HTR-8/SVneo (cell line): ENCODE data around the gene RAB26.
A peak's percentile ranks its signal among the peaks of the same experiment; 100 is the strongest.
"Not testable (repeated sequence)": the region's sequence is repeated elsewhere in the genome, so short reads cannot be mapped to it uniquely, and the experiment has no call there.

Experiments used
- DNase-seq: peaks from one replicate; pipeline ENCODE4 v3.0.0; 2011; ENCODE audit warnings: low spot score, mixed read lengths; ENCODE audit not compliant: insufficient read length
- FAIRE-seq: peaks from 2 replicates; lab custom pipeline; 2011; peaks lifted over from hg19 to GRCh38; lab: Jason Lieb, UNC

RAB26 gene, protein sequence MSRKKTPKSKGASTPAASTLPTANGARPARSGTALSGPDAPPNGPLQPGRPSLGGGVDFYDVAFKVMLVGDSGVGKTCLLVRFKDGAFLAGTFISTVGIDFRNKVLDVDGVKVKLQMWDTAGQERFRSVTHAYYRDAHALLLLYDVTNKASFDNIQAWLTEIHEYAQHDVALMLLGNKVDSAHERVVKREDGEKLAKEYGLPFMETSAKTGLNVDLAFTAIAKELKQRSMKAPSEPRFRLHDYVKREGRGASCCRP

DNA sequence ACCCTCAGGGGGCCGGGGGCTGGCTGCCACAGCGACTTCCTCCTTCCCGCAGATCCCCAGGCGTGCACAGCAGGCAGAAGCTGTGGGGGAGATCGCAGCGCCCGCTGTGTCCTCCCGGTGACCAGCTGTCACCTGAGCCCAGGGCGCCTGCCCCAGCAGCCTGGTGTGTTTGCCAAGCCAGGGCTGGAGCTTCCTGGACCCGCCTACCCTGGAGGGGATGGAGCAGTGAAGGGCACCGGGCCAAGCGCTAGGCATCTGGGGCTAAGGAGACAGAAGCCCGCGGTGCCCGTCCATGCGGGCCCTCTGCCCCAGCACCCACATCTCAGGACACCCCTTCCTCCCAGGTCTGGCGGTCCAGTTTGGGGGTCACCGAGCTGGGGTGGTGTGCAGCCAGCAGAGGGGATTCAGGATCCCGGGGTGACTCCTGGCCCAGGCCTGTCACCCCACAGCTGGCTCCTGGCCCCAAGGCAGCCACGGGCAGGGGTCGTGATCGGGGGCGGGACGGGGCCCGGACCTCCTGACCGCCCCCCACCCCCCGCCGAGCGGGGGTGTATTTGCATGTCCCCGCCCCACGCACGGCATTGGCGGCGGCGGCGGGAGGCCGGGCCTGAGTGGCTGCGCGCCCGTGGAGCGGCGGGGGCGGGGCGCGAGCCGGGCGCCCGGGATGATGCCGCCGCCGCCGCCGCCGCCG is at the start of gene RAB26:
TSS of gene RAB26 (plus strand) at position 645 of the 691 bp plus-strand sequence. CDS start 159 bp downstream, outside the sequence.
- peak; percentile 76 for FAIRE-seq
- peak; percentile 64 for DNase-seq

DNA sequence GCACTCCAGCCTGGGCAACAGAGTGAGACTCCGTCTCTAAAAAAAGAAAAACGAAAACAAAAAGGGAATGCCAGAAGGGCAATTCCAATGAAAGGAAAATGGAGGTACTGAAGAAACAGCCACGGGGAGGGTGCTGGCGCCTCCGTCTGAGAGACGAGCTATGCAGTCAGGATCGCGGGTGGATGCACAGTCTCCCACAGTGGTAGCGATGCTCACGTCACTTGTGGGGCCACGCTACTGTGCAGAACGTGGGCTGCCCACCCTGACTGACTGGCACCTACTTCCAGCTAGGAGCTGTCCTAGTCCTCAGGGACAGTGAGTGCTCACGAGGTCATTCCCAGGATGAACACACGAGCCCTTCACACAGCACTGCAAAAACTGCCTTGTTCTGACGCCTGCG is 46.8 kb upstream of the RAB26 start:
- not testable (repeated sequence) for FAIRE-seq, DNase-seq

DNA sequence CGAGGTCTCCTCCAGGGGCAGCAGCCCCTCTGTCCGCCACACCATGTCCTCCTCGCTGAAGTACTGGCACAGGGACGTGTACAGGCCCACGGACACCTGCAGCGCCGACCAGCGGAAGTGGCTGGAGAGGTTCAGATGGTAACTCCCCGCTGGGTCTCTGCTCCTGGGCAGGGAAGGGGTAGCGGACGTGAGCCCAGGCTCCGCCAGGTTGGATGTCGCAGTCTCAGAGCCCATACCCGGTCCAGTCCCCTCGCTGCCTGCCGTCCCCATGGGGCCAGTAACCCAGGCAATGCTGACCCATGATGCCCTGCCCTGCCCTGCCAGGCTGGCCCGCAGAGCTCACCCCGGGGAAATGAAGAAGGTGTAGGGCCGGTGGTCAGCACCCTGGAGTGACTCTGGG is 46.0 kb upstream of the RAB26 start:
- no peak for FAIRE-seq
- no peak for DNase-seq

DNA sequence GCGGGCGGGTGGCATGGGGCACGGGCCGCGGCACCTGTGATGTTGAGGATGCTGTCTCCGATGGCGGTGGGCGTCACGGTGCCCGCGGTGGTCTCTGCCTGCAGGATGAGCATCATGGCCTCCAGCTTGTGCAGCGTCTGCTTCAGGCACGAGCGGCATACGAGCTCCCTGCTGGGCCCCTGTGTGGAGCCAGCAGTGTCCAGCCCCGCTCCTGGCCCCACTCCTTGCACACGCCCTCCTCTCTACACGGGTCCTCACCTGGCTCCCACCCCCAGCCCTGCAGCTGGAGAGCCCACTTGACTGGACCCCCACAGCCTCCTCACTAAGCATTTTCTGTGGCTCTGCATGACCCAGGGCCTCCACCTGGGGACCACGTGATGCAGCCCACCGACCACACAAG is 44.0 kb upstream of the RAB26 start:
- not testable (repeated sequence) for DNase-seq, FAIRE-seq

DNA sequence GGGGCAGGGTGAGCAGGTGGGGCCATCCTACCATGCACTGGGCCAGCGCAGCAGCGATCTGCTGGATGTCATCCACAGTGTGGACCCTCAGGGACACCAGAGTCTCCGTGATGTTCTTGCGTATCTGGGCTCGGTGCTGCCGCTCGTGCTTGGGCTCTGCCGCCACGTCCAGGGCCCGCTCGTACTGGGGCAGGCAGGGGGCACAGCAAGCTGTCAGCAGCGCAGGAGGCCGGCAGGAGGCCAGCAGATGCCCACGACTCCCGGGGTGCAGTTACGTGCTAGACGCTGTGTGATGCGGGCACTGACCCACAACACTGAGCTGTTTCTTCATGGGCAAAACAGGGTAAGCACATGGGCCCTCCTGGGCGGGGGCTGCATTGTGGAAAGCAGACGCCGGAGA is 43.1 kb upstream of the RAB26 start:
- DNase-seq, FAIRE-seq: not testable (repeated sequence)

DNA sequence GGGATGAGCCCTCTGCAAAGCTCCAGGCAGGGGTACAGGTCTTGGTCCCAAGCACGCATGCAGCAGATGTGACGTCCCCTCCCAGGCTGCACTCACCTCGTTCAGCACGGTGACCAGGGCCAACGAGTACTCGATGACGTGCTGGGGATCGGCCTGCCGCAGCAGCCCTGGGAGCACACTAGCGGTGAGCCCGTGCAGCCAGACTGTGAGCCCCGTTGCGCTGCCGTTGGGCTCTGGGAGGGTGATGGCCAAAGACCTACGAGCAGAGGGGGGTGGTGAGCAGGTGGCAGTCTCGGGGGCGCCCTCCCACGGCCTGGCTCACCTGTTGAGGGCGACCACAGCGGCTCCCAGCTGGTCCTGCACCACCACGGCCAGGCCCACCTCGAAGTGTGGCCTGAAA is 42.7 kb upstream of the RAB26 start:
- FAIRE-seq, DNase-seq: not testable (repeated sequence)

DNA sequence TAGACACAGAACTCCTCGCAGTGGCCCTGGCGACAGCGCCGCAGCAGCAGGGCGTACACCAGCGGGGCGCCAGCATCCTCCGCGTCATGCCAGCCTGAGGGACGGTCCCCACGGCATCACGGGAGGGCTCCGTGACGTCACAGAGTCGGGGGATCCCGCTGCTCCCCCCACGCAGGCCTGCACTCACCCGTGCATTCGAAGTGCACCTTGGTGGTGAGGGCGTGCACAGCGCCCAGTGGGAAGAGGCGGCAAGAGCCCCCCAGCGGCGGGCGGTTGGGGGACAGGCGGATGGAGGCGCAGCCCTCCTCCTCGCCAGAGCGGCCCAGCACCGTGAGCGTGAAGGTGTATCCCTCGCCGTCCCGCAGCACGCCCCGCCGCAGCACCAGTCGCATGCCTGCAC is 42.2 kb upstream of the RAB26 start:
- not testable (repeated sequence) for DNase-seq, FAIRE-seq

DNA sequence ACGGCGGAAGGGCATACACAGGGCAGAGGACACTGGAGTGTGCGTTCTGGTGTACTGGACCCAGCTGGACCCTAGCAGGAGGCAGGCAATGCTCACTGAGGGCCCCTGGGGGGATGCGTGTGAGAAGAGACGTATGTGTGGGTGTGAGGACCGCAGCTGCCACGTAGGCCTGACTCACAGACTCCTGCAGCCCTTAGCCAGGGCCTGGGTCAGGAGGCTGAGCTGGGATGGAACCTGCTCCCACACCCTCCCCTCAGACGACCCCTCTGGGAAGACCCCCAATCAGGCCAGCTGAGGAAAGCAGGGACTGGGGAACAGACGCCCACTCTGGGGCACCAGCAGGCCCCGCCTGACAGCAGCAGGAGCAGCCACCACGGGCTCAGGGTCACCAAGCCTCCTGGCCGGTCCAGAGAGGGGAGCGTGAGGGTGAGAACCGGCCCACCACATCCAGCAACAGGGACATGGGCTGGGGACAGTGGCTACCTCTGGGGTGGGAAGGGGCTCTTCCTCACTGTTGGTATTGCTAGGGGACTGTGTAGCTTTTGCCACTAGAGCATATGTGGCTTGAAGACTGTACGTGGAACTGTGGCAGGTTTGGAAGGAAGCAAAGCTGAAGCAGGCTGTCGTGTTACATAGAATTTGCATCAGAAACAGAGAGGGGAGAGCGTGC is 41.2 kb upstream of the RAB26 start:
- DNase-seq, result not testable (repeated sequence)

DNA sequence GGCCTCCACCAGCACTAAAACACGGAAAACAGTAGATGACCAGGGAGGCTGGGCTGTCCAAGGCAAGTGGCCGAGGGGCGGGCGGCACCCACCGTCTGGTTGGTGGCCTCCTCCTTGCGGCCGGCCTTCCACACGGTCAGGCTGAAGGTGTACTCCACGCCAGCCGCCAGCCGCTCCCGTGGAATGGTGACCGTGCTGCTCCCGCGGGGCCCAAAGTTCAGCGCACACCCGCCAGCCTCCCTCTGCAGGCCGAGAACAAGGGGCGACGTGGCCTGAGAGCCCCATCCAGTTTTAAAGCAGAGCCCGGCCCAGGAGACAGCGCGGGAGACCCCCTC is 40.7 kb upstream of the RAB26 start:
- not testable (repeated sequence) for FAIRE-seq, DNase-seq

More for the DNA sequence above, 41.2 kb upstream of the RAB26 start:
- FAIRE-seq, result not testable (repeated sequence)

DNA sequence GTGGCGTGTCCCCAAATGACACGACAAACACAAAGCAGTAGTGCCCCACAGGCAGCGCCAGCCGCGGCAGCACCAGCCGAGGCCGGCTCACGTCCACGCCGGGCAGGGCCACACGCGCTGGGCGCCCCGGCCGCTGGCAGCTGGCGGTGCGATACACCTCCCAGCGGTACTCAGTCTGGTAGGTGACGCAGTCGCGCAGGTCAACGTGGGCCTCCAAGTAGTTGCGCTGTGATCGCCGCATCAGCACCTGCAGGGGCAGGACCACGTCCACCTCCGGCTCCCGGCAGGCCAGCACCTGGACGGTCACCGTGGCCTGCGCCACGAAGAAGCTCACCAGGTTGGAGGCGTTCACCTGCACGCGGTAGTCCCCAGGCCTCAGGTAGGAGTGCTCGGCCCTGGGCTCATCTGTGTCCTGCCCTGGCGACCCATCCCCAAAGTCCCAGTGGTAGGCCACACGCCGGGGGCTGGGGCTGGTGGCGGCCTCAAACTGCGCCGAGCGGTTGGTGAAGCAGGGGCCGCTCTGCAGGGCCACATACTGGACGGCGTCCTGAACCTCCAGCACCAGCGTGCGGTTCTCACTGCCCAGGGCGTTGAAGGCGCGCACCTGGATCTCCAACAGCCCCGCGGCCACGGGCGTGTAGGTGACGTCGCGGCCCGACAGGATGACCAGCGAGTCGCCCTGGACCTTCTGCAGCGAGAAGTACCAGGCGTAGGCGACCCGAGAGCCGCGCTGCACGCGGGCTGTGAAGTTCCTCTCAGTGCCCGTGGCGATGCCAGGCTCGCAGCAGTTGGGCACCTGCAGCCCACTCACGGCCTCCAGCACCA is 39.8 kb upstream of the RAB26 start:
- FAIRE-seq, DNase-seq: not testable (repeated sequence)

DNA sequence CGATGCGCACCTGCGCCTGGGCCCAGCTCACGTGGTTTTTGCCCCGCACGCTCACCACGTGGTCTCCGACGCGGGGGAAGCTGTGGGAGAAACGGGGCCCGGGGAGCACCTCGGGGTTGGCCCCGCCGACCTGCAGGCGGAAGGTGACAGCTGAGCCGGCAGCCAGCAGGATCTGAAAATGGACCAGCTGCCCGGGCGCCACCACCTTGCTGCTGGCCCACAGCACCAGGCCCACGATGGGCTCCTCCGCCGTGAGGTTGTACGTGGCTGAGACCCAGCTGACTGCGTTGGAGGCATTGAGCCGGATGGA is 39.2 kb upstream of the RAB26 start:
- DNase-seq, result not testable (repeated sequence)

DNA sequence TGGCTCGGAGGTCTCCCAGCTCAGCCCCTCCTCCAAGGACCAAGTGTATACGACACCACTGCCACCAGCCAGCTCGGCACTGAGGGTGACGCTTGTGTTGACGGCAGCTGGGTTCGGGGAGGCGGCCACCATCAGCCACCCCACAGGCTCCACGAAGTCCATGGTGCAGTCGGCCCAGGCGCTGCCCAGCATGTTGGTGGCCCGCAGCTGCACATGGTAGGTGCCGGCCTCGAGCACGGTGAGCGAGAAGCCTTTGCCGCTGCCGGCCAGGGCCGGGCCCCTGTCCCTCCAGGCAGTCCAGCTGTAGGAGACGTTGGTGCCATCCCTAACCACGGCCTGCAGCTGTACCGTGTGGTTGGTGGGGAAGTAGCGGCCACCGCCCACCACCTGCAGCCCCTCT is 38.6 kb upstream of the RAB26 start:
- DNase-seq, FAIRE-seq: not testable (repeated sequence)

More for the DNA sequence above, 39.2 kb upstream of the RAB26 start:
- FAIRE-seq, result not testable (repeated sequence)

DNA sequence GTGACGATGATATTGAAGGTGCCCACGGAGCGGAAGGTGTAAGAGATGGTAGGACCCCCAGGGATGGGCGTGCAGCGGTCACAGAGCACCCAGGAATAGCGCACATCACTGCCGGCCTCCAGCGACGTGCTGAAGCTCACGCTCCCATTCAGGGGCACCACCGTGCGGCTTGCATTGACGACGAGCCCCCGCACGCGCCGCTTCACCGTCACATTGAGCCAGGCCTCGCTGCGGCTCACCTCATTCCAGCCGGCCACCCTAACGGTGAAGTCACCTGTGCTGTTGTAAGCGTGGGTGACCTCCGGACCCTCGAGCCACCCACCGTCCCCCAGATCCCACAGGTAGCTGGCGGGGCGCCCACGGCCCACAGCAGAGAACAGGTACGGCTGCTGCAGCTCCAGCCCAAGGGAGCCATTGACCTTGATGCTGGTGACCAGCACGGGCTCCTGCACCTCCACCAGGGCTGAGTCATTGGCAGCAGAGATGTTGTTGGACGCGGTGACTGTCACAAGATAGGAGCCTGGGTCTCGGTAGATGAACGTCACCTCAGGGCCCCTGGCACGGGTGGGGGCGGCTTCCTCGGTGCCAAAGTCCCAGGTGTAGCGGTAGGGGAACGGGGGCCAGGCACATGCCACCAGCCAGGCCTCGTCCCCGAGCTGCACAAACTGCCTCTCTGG is 38.0 kb upstream of the RAB26 start:
- not testable (repeated sequence) for DNase-seq, FAIRE-seq

DNA sequence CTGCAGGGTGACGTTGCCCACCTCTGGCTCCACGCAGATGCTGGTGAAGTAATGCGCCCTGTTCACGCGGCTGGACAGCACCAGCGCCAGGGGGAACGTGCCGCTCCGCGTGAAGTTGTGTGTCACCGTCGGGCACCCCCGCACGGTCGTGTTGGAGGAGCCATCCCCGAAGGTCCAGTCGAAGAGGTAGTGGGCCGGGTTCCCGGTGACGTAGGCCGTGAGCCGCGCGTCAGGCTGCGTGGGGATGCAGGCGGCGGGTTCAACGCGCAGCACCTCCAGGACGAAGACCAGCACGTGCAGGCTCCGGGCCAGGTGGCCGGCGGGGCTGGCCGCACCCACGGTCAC is 37.4 kb upstream of the RAB26 start:
- not testable (repeated sequence) for FAIRE-seq

DNA sequence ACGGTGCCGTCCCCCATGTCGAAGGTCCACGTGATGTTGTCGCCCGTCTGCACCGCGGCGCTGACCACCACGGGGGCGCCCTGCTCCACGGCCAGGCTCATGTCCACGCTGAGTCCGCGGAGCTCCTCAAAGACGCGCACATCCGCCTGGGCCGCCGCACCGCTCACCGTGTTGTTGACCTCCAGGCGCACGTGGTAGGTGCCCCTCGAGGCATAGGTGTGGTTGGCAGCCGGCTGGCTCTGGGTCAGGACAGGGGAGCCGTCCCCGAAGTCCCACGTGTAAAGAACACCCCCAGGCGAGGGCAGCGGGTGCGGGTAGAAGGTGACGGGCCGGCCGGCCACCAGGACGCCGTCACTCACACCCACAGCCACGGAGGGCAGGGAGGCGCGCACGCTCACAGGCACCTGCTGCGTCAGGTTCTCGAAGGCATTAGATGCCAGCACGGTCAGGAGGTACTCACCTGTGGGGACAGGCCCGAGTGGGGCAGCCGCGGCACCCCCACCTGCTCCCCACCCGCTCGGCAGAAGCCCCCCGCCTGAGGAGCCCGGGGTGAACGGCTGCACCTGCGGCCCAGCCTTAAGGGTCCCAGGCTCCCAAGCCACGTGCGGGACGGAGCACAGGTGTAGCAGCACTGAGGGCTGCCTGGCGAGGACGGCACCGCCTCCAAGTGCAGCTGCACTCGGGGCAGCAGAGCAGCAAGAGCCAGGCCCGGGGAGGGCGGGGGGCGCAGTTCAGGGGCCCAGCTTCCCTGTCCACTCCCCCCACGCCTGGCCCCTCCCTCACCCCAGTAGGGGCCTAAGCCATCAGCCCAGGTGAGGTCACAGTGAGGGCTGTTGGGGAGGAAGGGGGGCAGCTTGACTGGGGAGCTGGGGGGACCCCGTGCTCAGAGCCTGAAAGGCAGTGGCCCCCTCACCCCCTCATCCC is 36.8 kb upstream of the RAB26 start:
- not testable (repeated sequence) for FAIRE-seq, DNase-seq

More for the DNA sequence above, 37.4 kb upstream of the RAB26 start:
- DNase-seq, result not testable (repeated sequence)

DNA sequence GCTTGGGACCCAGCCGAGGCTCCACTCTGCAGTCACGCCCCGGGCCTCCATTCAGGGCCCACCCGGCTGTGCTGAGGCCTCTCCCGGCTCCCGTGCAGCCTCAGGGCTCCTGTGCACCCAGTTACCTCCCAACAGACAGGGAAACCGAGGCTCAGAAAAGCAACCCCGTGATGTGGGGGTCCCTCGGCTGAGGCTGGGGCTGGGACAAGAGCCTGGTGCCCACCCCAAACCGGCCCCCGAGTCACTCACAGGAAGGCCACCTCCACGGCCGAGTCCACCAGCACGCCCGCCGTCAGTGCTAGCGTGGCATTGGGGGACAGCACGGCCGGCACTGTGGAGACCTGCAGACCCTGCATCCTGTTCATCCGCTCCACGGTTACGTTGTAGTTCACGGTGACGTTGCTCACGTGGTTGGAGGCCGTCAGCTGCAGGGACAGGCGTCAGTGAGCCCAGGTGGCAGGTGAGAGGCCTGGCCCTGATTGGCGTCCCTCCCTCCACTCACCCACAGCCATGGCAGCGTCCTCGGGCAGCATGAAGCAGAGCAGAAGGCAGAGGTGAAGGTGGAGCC is 35.8 kb upstream of the RAB26 start:
- FAIRE-seq, DNase-seq: not testable (repeated sequence)

DNA sequence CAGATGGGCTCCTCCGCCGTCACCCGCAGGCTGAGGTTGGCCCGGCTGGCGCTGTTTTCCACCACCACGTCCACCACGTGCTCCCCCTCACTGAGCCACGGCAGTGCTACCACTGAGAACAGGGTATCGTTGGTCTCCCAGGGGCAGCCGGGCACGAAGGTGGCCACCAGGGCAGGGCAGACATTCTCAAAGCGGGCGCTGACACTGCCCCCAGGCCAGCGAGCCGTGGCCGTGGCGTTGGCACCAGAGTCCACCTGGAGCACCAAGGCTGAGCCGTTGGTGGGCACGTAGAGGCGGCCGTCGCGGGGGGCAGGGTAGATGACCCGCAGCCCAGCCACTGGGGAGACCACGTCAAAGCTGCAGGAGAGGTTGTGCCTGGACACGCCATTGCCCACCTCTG is 34.2 kb upstream of the RAB26 start:
- not testable (repeated sequence) for FAIRE-seq, DNase-seq

DNA sequence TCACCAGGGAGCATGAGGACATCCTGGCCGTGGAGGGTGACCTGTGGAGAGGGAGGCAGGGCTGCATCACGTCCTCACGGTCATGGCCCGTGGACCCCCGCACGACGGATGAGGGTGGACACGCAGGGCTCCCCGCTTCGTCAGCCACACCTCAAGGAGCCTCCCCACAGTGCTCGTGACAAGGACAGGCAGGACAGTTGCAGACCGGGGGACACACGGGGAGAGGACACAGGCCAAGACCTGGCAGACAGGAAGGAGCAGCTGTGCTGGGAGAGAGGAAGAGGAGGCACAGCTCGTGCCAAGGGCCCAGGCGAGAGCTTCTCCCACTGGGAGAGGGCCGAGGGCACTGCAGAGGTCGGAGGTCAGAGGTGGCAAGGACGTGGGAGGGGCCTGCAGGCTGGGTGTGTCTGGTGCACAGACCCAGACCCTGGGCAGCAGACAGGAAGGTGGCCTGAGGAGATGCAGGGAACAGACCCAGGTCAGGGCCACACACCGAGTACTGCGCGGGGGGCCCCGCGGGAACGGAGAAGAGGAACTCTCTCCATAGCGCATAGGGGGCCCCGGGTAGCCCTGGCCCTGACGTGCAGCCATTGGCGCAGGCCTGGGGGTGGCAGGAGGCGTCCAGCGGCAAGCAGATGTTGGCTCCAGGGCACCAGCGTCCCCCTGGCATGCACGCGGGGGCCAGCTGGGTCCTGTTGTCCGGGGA is 33.4 kb upstream of the RAB26 start:
- DNase-seq, FAIRE-seq: not testable (repeated sequence)
